Neural cell (in vitro differentiated cells): Measurements from ENCODE around the gene BCAS1.

Experiments used
- POLR2AphosphoS5 ChIP-seq: IDR thresholded peaks from 2 replicates; pipeline ENCODE4 v1.6.1; 2012
- TF ChIP-seq, protein P1 (sequence below): fragments of 450-650 bp; IDR thresholded peaks from 2 replicates; pipeline ENCODE4 v1.5.1; 2014; ENCODE audit warnings: antibody characterized with exemption, mild to moderate bottlenecking, moderate library complexity; ENCODE audit not compliant: poor library complexity, severe bottlenecking
- TF ChIP-seq, protein P2 (sequence below): IDR thresholded peaks from 2 replicates; pipeline ENCODE4 v1.6.1; 2012; ENCODE audit warnings: borderline replicate concordance

DNA sequence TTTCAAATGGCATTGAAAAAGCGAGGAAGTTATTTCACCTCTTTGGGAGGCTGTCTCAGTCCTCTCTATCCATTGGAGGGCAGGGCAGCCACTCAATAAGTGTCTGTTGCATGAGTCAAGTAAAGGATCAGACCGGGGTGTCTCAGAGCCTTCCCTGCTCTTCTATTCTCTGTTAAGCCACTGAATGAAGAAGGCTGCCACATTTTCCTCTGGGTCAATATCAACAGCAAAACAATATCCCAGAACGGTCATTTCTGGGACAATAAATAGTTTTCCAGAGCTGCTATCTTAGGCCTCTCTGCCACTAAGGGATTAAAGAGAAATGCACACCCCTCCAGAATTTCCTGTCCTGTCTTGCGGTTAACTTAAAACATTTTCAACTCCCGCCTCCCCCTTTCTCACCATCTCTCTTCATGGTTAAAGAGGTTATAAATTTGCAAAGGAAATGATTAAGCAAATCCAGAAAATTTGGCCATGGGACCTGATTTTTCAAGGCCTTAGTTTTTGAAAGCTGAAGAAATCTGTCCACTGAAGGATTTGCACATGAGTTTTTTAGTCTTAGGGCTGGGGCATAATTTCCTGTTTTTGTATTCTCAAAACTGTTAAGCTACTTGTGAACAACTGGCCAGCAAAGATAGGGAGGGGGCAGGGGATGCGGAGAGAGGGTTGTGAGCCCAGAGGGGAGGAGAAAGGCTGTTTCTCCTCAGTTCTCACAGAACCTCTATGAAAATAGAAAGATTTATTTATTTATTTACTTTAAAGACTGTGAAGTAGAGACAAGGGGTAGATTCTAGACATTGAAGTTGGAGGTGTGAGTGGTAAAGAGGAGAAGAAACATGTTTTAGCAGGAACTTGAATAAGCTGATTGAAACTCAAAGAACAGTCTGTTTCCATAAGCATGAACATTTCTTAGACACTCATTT lies 135.7 kb downstream of the BCAS1 start:
- no peak for TF ChIP-seq POLR2AphosphoS5
- TF ChIP-seq, protein P1, sequence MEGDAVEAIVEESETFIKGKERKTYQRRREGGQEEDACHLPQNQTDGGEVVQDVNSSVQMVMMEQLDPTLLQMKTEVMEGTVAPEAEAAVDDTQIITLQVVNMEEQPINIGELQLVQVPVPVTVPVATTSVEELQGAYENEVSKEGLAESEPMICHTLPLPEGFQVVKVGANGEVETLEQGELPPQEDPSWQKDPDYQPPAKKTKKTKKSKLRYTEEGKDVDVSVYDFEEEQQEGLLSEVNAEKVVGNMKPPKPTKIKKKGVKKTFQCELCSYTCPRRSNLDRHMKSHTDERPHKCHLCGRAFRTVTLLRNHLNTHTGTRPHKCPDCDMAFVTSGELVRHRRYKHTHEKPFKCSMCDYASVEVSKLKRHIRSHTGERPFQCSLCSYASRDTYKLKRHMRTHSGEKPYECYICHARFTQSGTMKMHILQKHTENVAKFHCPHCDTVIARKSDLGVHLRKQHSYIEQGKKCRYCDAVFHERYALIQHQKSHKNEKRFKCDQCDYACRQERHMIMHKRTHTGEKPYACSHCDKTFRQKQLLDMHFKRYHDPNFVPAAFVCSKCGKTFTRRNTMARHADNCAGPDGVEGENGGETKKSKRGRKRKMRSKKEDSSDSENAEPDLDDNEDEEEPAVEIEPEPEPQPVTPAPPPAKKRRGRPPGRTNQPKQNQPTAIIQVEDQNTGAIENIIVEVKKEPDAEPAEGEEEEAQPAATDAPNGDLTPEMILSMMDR = no peak
- TF ChIP-seq, protein P2, sequence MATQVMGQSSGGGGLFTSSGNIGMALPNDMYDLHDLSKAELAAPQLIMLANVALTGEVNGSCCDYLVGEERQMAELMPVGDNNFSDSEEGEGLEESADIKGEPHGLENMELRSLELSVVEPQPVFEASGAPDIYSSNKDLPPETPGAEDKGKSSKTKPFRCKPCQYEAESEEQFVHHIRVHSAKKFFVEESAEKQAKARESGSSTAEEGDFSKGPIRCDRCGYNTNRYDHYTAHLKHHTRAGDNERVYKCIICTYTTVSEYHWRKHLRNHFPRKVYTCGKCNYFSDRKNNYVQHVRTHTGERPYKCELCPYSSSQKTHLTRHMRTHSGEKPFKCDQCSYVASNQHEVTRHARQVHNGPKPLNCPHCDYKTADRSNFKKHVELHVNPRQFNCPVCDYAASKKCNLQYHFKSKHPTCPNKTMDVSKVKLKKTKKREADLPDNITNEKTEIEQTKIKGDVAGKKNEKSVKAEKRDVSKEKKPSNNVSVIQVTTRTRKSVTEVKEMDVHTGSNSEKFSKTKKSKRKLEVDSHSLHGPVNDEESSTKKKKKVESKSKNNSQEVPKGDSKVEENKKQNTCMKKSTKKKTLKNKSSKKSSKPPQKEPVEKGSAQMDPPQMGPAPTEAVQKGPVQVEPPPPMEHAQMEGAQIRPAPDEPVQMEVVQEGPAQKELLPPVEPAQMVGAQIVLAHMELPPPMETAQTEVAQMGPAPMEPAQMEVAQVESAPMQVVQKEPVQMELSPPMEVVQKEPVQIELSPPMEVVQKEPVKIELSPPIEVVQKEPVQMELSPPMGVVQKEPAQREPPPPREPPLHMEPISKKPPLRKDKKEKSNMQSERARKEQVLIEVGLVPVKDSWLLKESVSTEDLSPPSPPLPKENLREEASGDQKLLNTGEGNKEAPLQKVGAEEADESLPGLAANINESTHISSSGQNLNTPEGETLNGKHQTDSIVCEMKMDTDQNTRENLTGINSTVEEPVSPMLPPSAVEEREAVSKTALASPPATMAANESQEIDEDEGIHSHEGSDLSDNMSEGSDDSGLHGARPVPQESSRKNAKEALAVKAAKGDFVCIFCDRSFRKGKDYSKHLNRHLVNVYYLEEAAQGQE = no peak
